Kidney (tissue), 14 donors: ENCODE data around the gene UNC119. TPM values are rescaled to one million over a fixed set of nuclear protein-coding genes. Genes with fewer than 3 reads are reported as not detected.

Experiments
- DNase-seq, 5 donors: peaks; one replicate each; pipeline ENCODE4 v3.0.0-alpha.2; 2013 to 2020
- FAIRE-seq: peaks from 2 replicates; lab custom pipeline; 2012; peaks lifted over from hg19 to GRCh38; lab: Jason Lieb, UNC
- H3K27ac ChIP-seq, 2 donors: one replicate each; pipeline ENCODE4 v1.7.0; 2013; ENCODE audit warnings: low read depth in 2 of 2, low read length in 2 of 2, inconsistent platforms in 1 of 2
- H3K27me3 ChIP-seq: one replicate; pipeline ENCODE4 v1.7.1; 2013; ENCODE audit warnings: low read length, inconsistent platforms; ENCODE audit not compliant: control insufficient read depth, insufficient read depth
- H3K36me3 ChIP-seq, 3 donors: one replicate each; pipeline versions ENCODE4 v1.7.0 to v1.7.1; 2013; ENCODE audit warnings: low read length in 3 of 3, control low read depth in 1 of 3, inconsistent platforms in 1 of 3; ENCODE audit not compliant: insufficient read depth in 3 of 3, control insufficient read depth in 2 of 3
- H3K4me1 ChIP-seq, 3 donors: one replicate each; pipeline versions ENCODE4 v1.7.0 to v1.7.1; 2013; ENCODE audit warnings: low read length in 3 of 3, inconsistent platforms in 1 of 3, low read depth in 1 of 3; ENCODE audit not compliant: control insufficient read depth in 2 of 3, insufficient read depth in 2 of 3
- H3K4me3 ChIP-seq, 3 donors: one replicate each; pipeline versions ENCODE4 v1.7.0 to v1.8.1; 2013; ENCODE audit warnings: low read length in 3 of 3, control low read depth in 1 of 3, inconsistent platforms in 1 of 3
- H3K9ac ChIP-seq, 3 donors: one replicate each; pipeline versions ENCODE4 v1.7.0 to v1.7.1; 2013; ENCODE audit warnings: low read length in 3 of 3, control low read depth in 1 of 3, inconsistent platforms in 1 of 3
- H3K9me3 ChIP-seq, 3 donors: one replicate each; pipeline versions ENCODE4 v1.7.0 to v1.7.1; 2013; ENCODE audit warnings: low read length in 3 of 3, control low read depth in 1 of 3, inconsistent platforms in 1 of 3; ENCODE audit not compliant: control insufficient read depth in 2 of 3, insufficient read depth in 1 of 3
- CTCF ChIP-seq: IDR thresholded peaks from 3 replicates; pipeline ENCODE4 v1.5.1; 2012; ENCODE audit warnings: mild to moderate bottlenecking, moderate library complexity, borderline replicate concordance; ENCODE audit not compliant: insufficient read depth; ENCODE audit errors: extremely low read depth
- intact Hi-C: fragments of 100-400 bp; cut with DNase I; formaldehyde crosslinking; loops from one replicate; pipeline ENCODE4 v1.11.1; 2022
- polyA plus RNA-seq: library from polyadenylated mRNA; stranded (reverse); fragments of 350-450 nt; fragmentation: Illumina TruSeq; extraction: RNeasy Lipid Tissue Mini Kit (QIAGEN cat#74804); gene quantifications from one replicate; pipeline ENCODE4 v1.2.3, GENCODE V29; 2014; ENCODE audit warnings: low read depth, low replicate concordance; ENCODE audit not compliant: insufficient read depth
- total RNA-seq: library from RNA; stranded (reverse); fragmentation: NEBNext Ultra II Directional; extraction: Animal tissue kit (Norgen Biotek cat#: 25700); gene quantifications from one replicate; pipeline ENCODE4 v1.2.1, GENCODE V29; 2021
- donor health status: control.
- donor health status: control.
- donor health status: control.
- donor health status: control.
- donor health status: control.
- donor health status: DM: yes; HTN: yes; CAD: no.
- donor health status: Normal renal cell carcinoma (clear cell type).

Gene UNC119
- total and polyA plus RNA-seq, 2 donors from 2014 or later, result 19.0 to 60.7 TPM

GRCh38 chr17:28592260-28592659 is 39.8 kb upstream of the UNC119 start:
- Histone ChIP-seq H3K9me3 (no peaks in the 10 kb centered on the region), H3K27ac (no peak overlapping the region), H3K27me3 (no peaks in the 10 kb centered on the region), H3K36me3 (peaks cover 5 to 30% (median 5%) of the 10 kb centered on the region in 3 donors), H3K9ac (no peak overlapping the region), H3K4me3 (no peak overlapping the region), H3K4me1 (no peaks in the 10 kb centered on the region)
- TF ChIP-seq CTCF, result no peak
- FAIRE-seq, result no peak
- intact Hi-C loops, result no loop called here
- DNase-seq, result no peak

GRCh38 chr17:28585851-28586250 is 33.4 kb upstream of the UNC119 start:
- H3K27me3 ChIP-seq, result no peaks in the 10 kb centered on the region
- TF ChIP-seq CTCF, result no peak
- DNase-seq, result no peak
- no peak overlapping the region for H3K27ac ChIP-seq
- FAIRE-seq, result no peak
- intact Hi-C loops, result no loop called here
- no peaks in the 10 kb centered on the region for H3K4me1 ChIP-seq
- H3K9me3 ChIP-seq, result no peaks in the 10 kb centered on the region
- no peak overlapping the region for H3K4me3 ChIP-seq
- peaks cover 6 to 50% (median 31%) of the 10 kb centered on the region in 3 donors for H3K36me3 ChIP-seq
- no peak overlapping the region for H3K9ac ChIP-seq

GRCh38 chr17:28584434-28584833 is 32.0 kb upstream of the UNC119 start:
- no peak overlapping the region for H3K4me3 ChIP-seq
- FAIRE-seq, result no peak
- H3K27ac ChIP-seq, result no peak overlapping the region
- peaks cover 6 to 50% (median 31%) of the 10 kb centered on the region in 3 donors for H3K36me3 ChIP-seq
- no peaks in the 10 kb centered on the region for H3K9me3 ChIP-seq
- no peak for DNase-seq
- intact Hi-C loops, result no loop called here
- H3K9ac ChIP-seq, result no peak overlapping the region
- no peaks in the 10 kb centered on the region for H3K4me1 ChIP-seq
- no peaks in the 10 kb centered on the region for H3K27me3 ChIP-seq
- no peak for TF ChIP-seq CTCF

GRCh38 chr17:28582513-28582912 is 30.1 kb upstream of the UNC119 start:
- FAIRE-seq, result no peak
- TF ChIP-seq CTCF, result no peak
- Histone ChIP-seq H3K4me3 (no peak overlapping the region), H3K4me1 (no peaks in the 10 kb centered on the region), H3K9ac (no peak overlapping the region), H3K27me3 (no peaks in the 10 kb centered on the region), H3K27ac (no peak overlapping the region), H3K36me3 (peaks cover 8 to 53% (median 32%) of the 10 kb centered on the region in 3 donors), H3K9me3 (no peaks in the 10 kb centered on the region)
- no peak for DNase-seq
- intact Hi-C loops, result no loop called here
